WTC11 (cell line): ENCODE data around the gene ESPN.

ENCODE experiments used
- AFF4 ChIP-seq: sonication (generic); formaldehyde crosslinking; IDR thresholded peaks from 2 replicates; pipeline ENCODE4 v1.8.1; 2023; ENCODE audit warnings: mild to moderate bottlenecking, missing genetic modification reagents, borderline replicate concordance
- STAT6 ChIP-seq: sonication (generic); formaldehyde crosslinking; conservative IDR thresholded peaks from 2 replicates; pipeline ENCODE4 v1.8.1; 2023; ENCODE audit warnings: mild to moderate bottlenecking, low read depth, missing genetic modification reagents, moderate library complexity
- TCF7 ChIP-seq: sonication (generic); formaldehyde crosslinking; IDR thresholded peaks from 2 replicates; pipeline ENCODE4 v1.8.0; 2022; ENCODE audit warnings: mild to moderate bottlenecking, low read depth, missing genetic modification reagents, moderate library complexity
- TP53 ChIP-seq: sonication (generic); formaldehyde crosslinking; IDR thresholded peaks from 2 replicates; pipeline ENCODE4 v1.8.1; 2023; ENCODE audit warnings: mild to moderate bottlenecking, missing genetic modification reagents
- ZMAT4 ChIP-seq: fragments of 250-450 bp; sonication (Bioruptor Pico); IDR thresholded peaks from 2 replicates; pipeline ENCODE4 v1.9.0; 2021; ENCODE audit warnings: mild to moderate bottlenecking
- ZNF121 ChIP-seq: sonication (generic); formaldehyde crosslinking; IDR thresholded peaks from 2 replicates; pipeline ENCODE4 v1.8.0; 2023; ENCODE audit warnings: missing genetic modification reagents
- ZNF232 ChIP-seq: sonication (generic); formaldehyde crosslinking; IDR thresholded peaks from 2 replicates; pipeline ENCODE4 v1.8.0; 2022; ENCODE audit warnings: mild to moderate bottlenecking, missing genetic modification reagents
- ZNF263 ChIP-seq: sonication (generic); formaldehyde crosslinking; IDR thresholded peaks from 2 replicates; pipeline ENCODE4 v1.8.1; 2022; ENCODE audit warnings: low read depth, mild to moderate bottlenecking, moderate library complexity, missing genetic modification reagents
- ZNF281 ChIP-seq: sonication (generic); formaldehyde crosslinking; IDR thresholded peaks from 2 replicates; pipeline ENCODE4 v1.8.0; 2023; ENCODE audit warnings: mild to moderate bottlenecking, missing genetic modification reagents
- TF ChIP-seq, protein P1 (sequence below): fragments of 200-600 bp; IDR thresholded peaks from 2 replicates; pipeline ENCODE4 v1.8.0; 2022; ENCODE audit warnings: antibody characterized with exemption
- TF ChIP-seq, protein P2 (sequence below): sonication (generic); formaldehyde crosslinking; IDR thresholded peaks from 2 replicates; pipeline ENCODE4 v1.8.1; 2022; ENCODE audit warnings: missing genetic modification reagents, borderline replicate concordance

GRCh38 chr1:6497215-6497866, 72.8 kb downstream of the ESPN start:
- TF ChIP-seq, protein P1, sequence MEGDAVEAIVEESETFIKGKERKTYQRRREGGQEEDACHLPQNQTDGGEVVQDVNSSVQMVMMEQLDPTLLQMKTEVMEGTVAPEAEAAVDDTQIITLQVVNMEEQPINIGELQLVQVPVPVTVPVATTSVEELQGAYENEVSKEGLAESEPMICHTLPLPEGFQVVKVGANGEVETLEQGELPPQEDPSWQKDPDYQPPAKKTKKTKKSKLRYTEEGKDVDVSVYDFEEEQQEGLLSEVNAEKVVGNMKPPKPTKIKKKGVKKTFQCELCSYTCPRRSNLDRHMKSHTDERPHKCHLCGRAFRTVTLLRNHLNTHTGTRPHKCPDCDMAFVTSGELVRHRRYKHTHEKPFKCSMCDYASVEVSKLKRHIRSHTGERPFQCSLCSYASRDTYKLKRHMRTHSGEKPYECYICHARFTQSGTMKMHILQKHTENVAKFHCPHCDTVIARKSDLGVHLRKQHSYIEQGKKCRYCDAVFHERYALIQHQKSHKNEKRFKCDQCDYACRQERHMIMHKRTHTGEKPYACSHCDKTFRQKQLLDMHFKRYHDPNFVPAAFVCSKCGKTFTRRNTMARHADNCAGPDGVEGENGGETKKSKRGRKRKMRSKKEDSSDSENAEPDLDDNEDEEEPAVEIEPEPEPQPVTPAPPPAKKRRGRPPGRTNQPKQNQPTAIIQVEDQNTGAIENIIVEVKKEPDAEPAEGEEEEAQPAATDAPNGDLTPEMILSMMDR = no peak
- TF ChIP-seq ZMAT4 (CRISPR knock-in tag) (no peak), ZNF263 (CRISPR knock-in tag) (no peak), TCF7 (CRISPR knock-in tag) (no peak), ZNF232 (no peak), TP53 (CRISPR knock-in tag) (no peak), ZNF121 (CRISPR knock-in tag) (no peak), STAT6 (CRISPR knock-in tag) (no peak), ZNF281 (no peak), AFF4 (no peak)
- TF ChIP-seq, protein P2, sequence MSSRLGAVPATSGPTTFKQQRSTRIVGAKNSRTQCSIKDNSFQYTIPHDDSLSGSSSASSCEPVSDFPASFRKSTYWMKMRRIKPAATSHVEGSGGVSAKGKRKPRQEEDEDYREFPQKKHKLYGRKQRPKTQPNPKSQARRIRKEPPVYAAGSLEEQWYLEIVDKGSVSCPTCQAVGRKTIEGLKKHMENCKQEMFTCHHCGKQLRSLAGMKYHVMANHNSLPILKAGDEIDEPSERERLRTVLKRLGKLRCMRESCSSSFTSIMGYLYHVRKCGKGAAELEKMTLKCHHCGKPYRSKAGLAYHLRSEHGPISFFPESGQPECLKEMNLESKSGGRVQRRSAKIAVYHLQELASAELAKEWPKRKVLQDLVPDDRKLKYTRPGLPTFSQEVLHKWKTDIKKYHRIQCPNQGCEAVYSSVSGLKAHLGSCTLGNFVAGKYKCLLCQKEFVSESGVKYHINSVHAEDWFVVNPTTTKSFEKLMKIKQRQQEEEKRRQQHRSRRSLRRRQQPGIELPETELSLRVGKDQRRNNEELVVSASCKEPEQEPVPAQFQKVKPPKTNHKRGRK (CRISPR knock-in tag) = no peak
